Neuronal stem cell (in vitro differentiated cells): ENCODE data around the gene BCL2L1.
"Not testable (repeated sequence)": the region's sequence is repeated elsewhere in the genome, so short reads cannot be mapped to it uniquely, and the experiment has no call there.

Experiments
- DNase-seq: peaks from one replicate; pipeline ENCODE4 v3.0.0-alpha.2; 2013; ENCODE audit warnings: low spot score
- H2AFZ ChIP-seq: one replicate; pipeline ENCODE4 v1.6.1; 2013; ENCODE audit warnings: mild to moderate bottlenecking, low read length, inconsistent platforms
- H2AK5ac ChIP-seq: 2 replicates; pipeline ENCODE4 v1.6.1; 2013; ENCODE audit warnings: low read depth, mild to moderate bottlenecking, inconsistent platforms, low read length, moderate library complexity, mixed read lengths
- H2BK120ac ChIP-seq: 2 replicates; pipeline ENCODE4 v1.6.1; 2013; ENCODE audit warnings: low read depth, mild to moderate bottlenecking, inconsistent platforms, low read length, moderate library complexity, mixed read lengths
- H2BK12ac ChIP-seq: one replicate; pipeline ENCODE4 v1.6.1; 2013; ENCODE audit warnings: low read length, inconsistent platforms
- H2BK15ac ChIP-seq: 2 replicates; pipeline ENCODE4 v1.6.1; 2013; ENCODE audit warnings: mild to moderate bottlenecking, low read length, inconsistent platforms, mixed read lengths
- H2BK5ac ChIP-seq: one replicate; pipeline ENCODE4 v1.6.1; 2013; ENCODE audit warnings: inconsistent platforms, mild to moderate bottlenecking, low read length, moderate library complexity
- H3K14ac ChIP-seq: one replicate; pipeline ENCODE4 v1.6.1; 2013; ENCODE audit warnings: low read length, inconsistent platforms
- H3K18ac ChIP-seq: 2 replicates; pipeline ENCODE4 v1.6.1; 2013; ENCODE audit warnings: low read length, inconsistent platforms
- H3K23ac ChIP-seq: 2 replicates; pipeline ENCODE4 v1.6.1; 2013; ENCODE audit warnings: low read depth, mild to moderate bottlenecking, mixed read lengths, low read length, inconsistent platforms; ENCODE audit not compliant: poor library complexity
- H3K27ac ChIP-seq: replicated peaks from 3 replicates; pipeline ENCODE4 v1.5.1; 2013; ENCODE audit warnings: low read length, inconsistent platforms
- H3K27me3 ChIP-seq, 3 experiments: 2 replicates each; pipeline ENCODE4 v1.6.1; 2013; ENCODE audit warnings: low read length in 3 of 3, mild to moderate bottlenecking in 2 of 3, inconsistent platforms in 1 of 3, low read depth in 1 of 3, mixed read lengths in 1 of 3, moderate library complexity in 1 of 3; ENCODE audit not compliant: control insufficient read depth in 3 of 3, insufficient read depth in 3 of 3
- H3K36me3 ChIP-seq, 2 donors: replicated peaks in 1 of 2; 2 replicates each; pipeline ENCODE4 v1.6.1; 2013; ENCODE audit warnings: low read length in 2 of 2; ENCODE audit not compliant: control insufficient read depth in 2 of 2, insufficient read depth in 2 of 2
- H3K4ac ChIP-seq: 2 replicates; pipeline ENCODE4 v1.6.1; 2013; ENCODE audit warnings: inconsistent platforms, mild to moderate bottlenecking, low read length, moderate library complexity
- H3K4me1 ChIP-seq, 2 donors: 1 replicate in 1 of 2; 2 replicates in 1 of 2; pipeline ENCODE4 v1.6.1; 2013; ENCODE audit warnings: low read length in 2 of 2, low read depth in 1 of 2; ENCODE audit not compliant: control insufficient read depth in 2 of 2, insufficient read depth in 1 of 2
- H3K4me2 ChIP-seq: one replicate; pipeline ENCODE4 v1.6.1; 2013; ENCODE audit warnings: mild to moderate bottlenecking, low read length, inconsistent platforms; ENCODE audit not compliant: insufficient read depth, poor library complexity, severe bottlenecking
- H3K4me3 ChIP-seq, 2 donors: 2 replicates each; pipeline ENCODE4 v1.5.1; 2013; ENCODE audit warnings: low read length in 2 of 2, mild to moderate bottlenecking in 2 of 2, inconsistent platforms in 1 of 2, moderate library complexity in 1 of 2
- H3K79me1 ChIP-seq: one replicate; pipeline ENCODE4 v1.6.1; 2013; ENCODE audit warnings: low read depth, mild to moderate bottlenecking, inconsistent platforms, low read length, moderate library complexity
- H3K9ac ChIP-seq: one replicate; pipeline ENCODE4 v1.6.1; 2013; ENCODE audit warnings: mild to moderate bottlenecking, low read depth, low read length, inconsistent platforms; ENCODE audit not compliant: poor library complexity
- H3K9me3 ChIP-seq, 2 donors: replicated peaks in 1 of 2; 2 replicates each; pipeline versions ENCODE3 to v1.6.1; 2013; ENCODE audit warnings: low read length in 2 of 2, mild to moderate bottlenecking in 2 of 2, inconsistent platforms in 1 of 2, low read depth in 1 of 2, mixed read lengths in 1 of 2, moderate library complexity in 1 of 2; ENCODE audit not compliant: control insufficient read depth in 2 of 2, insufficient read depth in 1 of 2
- H4K8ac ChIP-seq: one replicate; pipeline ENCODE4 v1.6.1; 2013; ENCODE audit warnings: low read depth, mild to moderate bottlenecking, inconsistent platforms, low read length, moderate library complexity
- H4K91ac ChIP-seq: one replicate; pipeline ENCODE4 v1.6.1; 2013; ENCODE audit warnings: low read length, low read depth, mild to moderate bottlenecking, inconsistent platforms; ENCODE audit not compliant: poor library complexity
- WGBS, 2 donors: extraction: QIAGEN DNeasy Blood & Tissue Kit; methylation state at CpG; one replicate each; pipeline ENCODE4 v1.1.7; 2013; ENCODE audit warnings: missing lambda C conversion rate in 2 of 2, mixed read lengths in 1 of 2; ENCODE audit not compliant: insufficient read length in 2 of 2, insufficient replicate concordance in 1 of 2; ENCODE audit errors: extremely low coverage in 2 of 2; 5-methylcytosine and 5-hydroxymethylcytosine counted together

BCL2L1 gene

GRCh38 chr20:31633339-31633914 lies 89.2 kb downstream of the BCL2L1 start:
- Histone ChIP-seq H3K9ac (no peak overlapping the region), H3K36me3 (no peaks in the 10 kb centered on the region), H3K18ac (peak overlapping the region; percentile 73), H3K14ac (no peak overlapping the region), H3K79me1 (no peaks in the 10 kb centered on the region), H3K9me3 (no peaks in the 10 kb centered on the region), H2BK5ac (peak overlapping the region; percentile 83), H3K4me3 (no peak overlapping the region), H3K4me1 (peaks cover 0 to 3% of the 10 kb centered on the region in 2 donors), H3K4me2 (no peak overlapping the region), H2BK15ac (no peak overlapping the region), H4K8ac (peak overlapping the region; percentile 68), H3K4ac (no peak overlapping the region), H4K91ac (no peak overlapping the region), H2BK120ac (no peak overlapping the region), H2AFZ (no peak overlapping the region), H3K27me3 (no peaks in the 10 kb centered on the region), H3K23ac (peak overlapping the region; percentile 34), H2BK12ac (peak overlapping the region; percentile 63), H2AK5ac (peak overlapping the region; percentile 36), H3K27ac (no peak overlapping the region)
- no CpG with 5 or more reads among the region's 14 CpGs for WGBS, 2 donors
- no peak for DNase-seq

GRCh38 chr20:31632548-31633338 lies 89.9 kb downstream of the BCL2L1 start:
- peak overlapping the region; percentile 30 for H3K9ac ChIP-seq
- no peak overlapping the region for H3K4me2 ChIP-seq
- H3K4me1 ChIP-seq = peaks cover 0 to 2% of the 10 kb centered on the region in 2 donors
- H3K4me3 ChIP-seq = no peak overlapping the region
- H2AK5ac ChIP-seq = peak overlapping the region; percentile 36
- no peak overlapping the region for H3K27ac ChIP-seq
- peak overlapping the region; percentile 63 for H2BK12ac ChIP-seq
- H3K18ac ChIP-seq = peak overlapping the region; percentile 73
- H2AFZ ChIP-seq = no peak overlapping the region
- H2BK5ac ChIP-seq = peak overlapping the region; percentile 83
- H3K14ac ChIP-seq = peak overlapping the region; percentile 39
- H3K9me3 ChIP-seq = no peaks in the 10 kb centered on the region
- H3K4ac ChIP-seq = no peak overlapping the region
- H4K91ac ChIP-seq = no peak overlapping the region
- H4K8ac ChIP-seq = no peak overlapping the region
- no peak for DNase-seq
- H2BK120ac ChIP-seq = no peak overlapping the region
- no CpG with 5 or more reads among the region's 40 CpGs for WGBS, 2 donors
- peak overlapping the region; percentile 62 for H2BK15ac ChIP-seq
- H3K27me3 ChIP-seq = no peaks in the 10 kb centered on the region
- no peaks in the 10 kb centered on the region for H3K79me1 ChIP-seq
- H3K23ac ChIP-seq = peak overlapping the region; percentile 34
- no peaks in the 10 kb centered on the region for H3K36me3 ChIP-seq

- Histone ChIP-seq H2BK120ac (no peak overlapping the region), H3K79me1 (no peaks in the 10 kb centered on the region), H3K4me2 (no peak overlapping the region), H3K27me3 (no peaks in the 10 kb centered on the region), H3K36me3 (no peaks in the 10 kb centered on the region), H4K91ac (no peak overlapping the region), H2AFZ (no peak overlapping the region), H2BK12ac (no peak overlapping the region), H3K14ac (no peak overlapping the region), H3K4ac (no peak overlapping the region), H3K23ac (no peak overlapping the region), H3K9me3 (no peaks in the 10 kb centered on the region), H3K18ac (no peak overlapping the region), H2BK5ac (no peak overlapping the region), H3K27ac (no peak overlapping the region), H2AK5ac (no peak overlapping the region), H2BK15ac (no peak overlapping the region), H3K4me1 (no peaks in the 10 kb centered on the region), H4K8ac (no peak overlapping the region), H3K4me3 (no peak overlapping the region), H3K9ac (no peak overlapping the region)
- no CpG with 5 or more reads among the region's 2 CpGs for WGBS, 2 donors
- no peak for DNase-seq
Measured at GRCh38 chr20:31630187-31630790, 92.4 kb downstream of the BCL2L1 start.

GRCh38 chr20:31628057-31628456 lies 94.6 kb downstream of the BCL2L1 start:
- not testable (repeated sequence) for H2BK12ac ChIP-seq, H3K4me2 ChIP-seq, H3K27me3 ChIP-seq, H3K4me3 ChIP-seq, H3K79me1 ChIP-seq, H2BK120ac ChIP-seq, H4K91ac ChIP-seq, H2AFZ ChIP-seq, H3K9ac ChIP-seq, H3K4me1 ChIP-seq, H3K36me3 ChIP-seq, H3K14ac ChIP-seq, DNase-seq, H2AK5ac ChIP-seq, H4K8ac ChIP-seq, H3K4ac ChIP-seq, H2BK15ac ChIP-seq, H2BK5ac ChIP-seq, H3K9me3 ChIP-seq, H3K23ac ChIP-seq, H3K27ac ChIP-seq, H3K18ac ChIP-seq
- no CpG with 5 or more reads among the region's 2 CpGs for WGBS, 2 donors
